Putamen (tissue), 1 donor: ENCODE measurements around the gene NSD1.
"Not testable (repeated sequence)": the region's sequence is repeated elsewhere in the genome, so short reads cannot be mapped to it uniquely, and the experiment has no call there.

Source experiments
- DNase-seq: peaks from one replicate; pipeline ENCODE4 v3.0.0-alpha.2; 2016; ENCODE audit warnings: low spot score

The NSD1 gene

GRCh38 chr5:177291735-177292134, 158.2 kb downstream of the NSD1 start:
- no peak for DNase-seq

- no peak for DNase-seq
Measured at GRCh38 chr5:177293819-177294581, 160.4 kb downstream of the NSD1 start.

GRCh38 chr5:177294632-177295031, 161.1 kb downstream of the NSD1 start:
- DNase-seq: no peak

- DNase-seq: no peak
Measured at GRCh38 chr5:177295924-177296323, 162.4 kb downstream of the NSD1 start.

- no peak for DNase-seq
Measured at GRCh38 chr5:177296581-177296980, 163.0 kb downstream of the NSD1 start.

GRCh38 chr5:177297922-177298321, 164.3 kb downstream of the NSD1 start:
- no peak for DNase-seq

- DNase-seq: no peak
Measured at GRCh38 chr5:177299697-177300096, 166.1 kb downstream of the NSD1 start.

- DNase-seq: no peak
Measured at GRCh38 chr5:177300236-177300880, 166.8 kb downstream of the NSD1 start.

- no peak for DNase-seq
Measured at GRCh38 chr5:177300951-177301350, 167.4 kb downstream of the NSD1 start.

- no peak for DNase-seq
Measured at GRCh38 chr5:177301503-177302165, 168.1 kb downstream of the NSD1 start.

- DNase-seq: no peak
Measured at GRCh38 chr5:177302354-177303110, 169.0 kb downstream of the NSD1 start.

GRCh38 chr5:177303121-177303924, 169.8 kb downstream of the NSD1 start, which contains the start of the genes PRELID1 and RAB24:
Gene PRELID1 (plus strand): TSS chr5:177303799. CDS start chr5:177303986, 187 bp downstream.
Gene RAB24 (minus strand): TSS chr5:177303719. CDS start chr5:177303288, 431 bp downstream.
- peak; percentile 85 for DNase-seq

GRCh38 chr5:177303925-177304391, 170.4 kb downstream of the NSD1 start:
- no peak for DNase-seq

- no peak for DNase-seq
Measured at GRCh38 chr5:177304392-177305119, 171.0 kb downstream of the NSD1 start.

- not testable (repeated sequence) for DNase-seq
Measured at GRCh38 chr5:177306103-177306640, 172.6 kb downstream of the NSD1 start.

GRCh38 chr5:177306674-177307543, 173.3 kb downstream of the NSD1 start:
- no peak for DNase-seq

GRCh38 chr5:177307544-177308363, 174.2 kb downstream of the NSD1 start:
- no peak for DNase-seq

GRCh38 chr5:177308740-177309139, 175.2 kb downstream of the NSD1 start:
- DNase-seq: no peak
